NCI-H510A treated with DMSO at 0.1 percent for 48 hours (cell line): Measurements from ENCODE around the gene SQOR.

Source experiments
- DNase-seq: peaks from one replicate; lab custom pipeline; 2025; lab: John Stamatoyannopoulos, UW

Gene SQOR

GRCh38 chr15:45634432-45635190 is at the start of gene SQOR:
Gene SQOR (plus strand): TSS chr15:45635029. CDS start chr15:45658924, 23,895 bp downstream.
- peak; percentile 57 for DNase-seq

- no peak for DNase-seq
These were observed 49.6 kb upstream of the SQOR start for GRCh38 chr15:45585069-45585791.

DNA sequence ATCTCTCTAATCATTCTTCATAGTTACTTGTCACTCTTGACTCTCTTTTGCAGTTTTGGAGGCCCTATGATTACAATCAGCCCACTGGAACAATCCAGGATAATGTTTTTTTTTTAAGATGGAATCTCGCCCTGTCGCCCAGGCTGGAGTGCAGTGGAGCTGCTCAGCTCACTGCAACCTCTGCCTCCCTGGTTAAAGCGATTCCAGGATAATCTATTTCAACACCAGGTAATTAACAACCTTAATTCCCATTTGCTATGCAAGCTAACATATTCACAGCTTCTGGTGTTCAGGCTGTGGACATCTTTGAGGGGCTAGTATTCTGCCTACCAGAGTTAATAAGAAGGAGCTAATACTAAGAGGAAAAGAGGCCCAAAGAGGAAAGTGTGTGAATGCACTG is 48.7 kb upstream of the SQOR start:
- no peak for DNase-seq

- no peak for DNase-seq
These were observed 48.2 kb upstream of the SQOR start for GRCh38 chr15:45586601-45587094.

DNA sequence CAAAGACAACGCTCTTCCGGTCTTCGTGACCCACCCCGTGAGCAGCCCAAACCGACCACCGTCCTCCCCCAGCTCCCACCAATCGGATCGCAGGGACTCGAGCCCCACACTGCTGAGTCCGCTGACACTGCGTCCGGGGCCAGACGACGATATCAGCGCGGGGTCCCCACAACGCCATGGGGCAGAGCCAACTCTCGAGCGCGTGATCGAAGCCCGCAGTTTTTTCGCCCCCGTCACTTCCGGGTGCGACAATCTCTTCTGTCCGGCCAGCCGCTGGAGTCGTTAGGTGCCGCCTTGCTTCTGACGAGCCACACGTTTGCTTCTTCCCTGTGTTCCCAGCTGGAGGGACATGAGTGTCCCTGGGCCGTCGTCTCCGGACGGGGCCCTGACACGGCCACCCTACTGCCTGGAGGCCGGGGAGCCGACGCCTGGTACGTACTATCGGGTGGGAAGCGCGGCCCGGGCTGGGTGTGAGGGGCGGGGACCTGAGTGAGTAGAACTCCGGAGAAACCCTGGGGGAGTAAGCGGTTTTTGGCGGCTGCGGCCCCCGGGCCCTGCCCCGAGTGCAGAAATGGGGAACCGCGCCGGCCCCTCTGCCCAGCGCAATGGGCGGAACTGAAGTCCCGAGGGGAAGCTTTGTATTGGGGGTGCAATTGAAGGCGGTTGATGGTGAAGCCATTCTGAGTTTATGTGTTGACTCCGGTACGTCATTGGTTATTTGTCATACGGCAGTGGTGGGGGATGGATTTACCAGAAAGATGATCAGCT is 47.5 kb upstream of the SQOR start, which contains the start of gene BLOC1S6:
BLOC1S6 (plus strand) TSS at position 285 of the 768 bp plus-strand sequence; CDS start at position 350, 65 bp downstream.
- peak; percentile 70 for DNase-seq

GRCh38 chr15:45587863-45588170 is 47.0 kb upstream of the SQOR start:
- DNase-seq: no peak

DNA sequence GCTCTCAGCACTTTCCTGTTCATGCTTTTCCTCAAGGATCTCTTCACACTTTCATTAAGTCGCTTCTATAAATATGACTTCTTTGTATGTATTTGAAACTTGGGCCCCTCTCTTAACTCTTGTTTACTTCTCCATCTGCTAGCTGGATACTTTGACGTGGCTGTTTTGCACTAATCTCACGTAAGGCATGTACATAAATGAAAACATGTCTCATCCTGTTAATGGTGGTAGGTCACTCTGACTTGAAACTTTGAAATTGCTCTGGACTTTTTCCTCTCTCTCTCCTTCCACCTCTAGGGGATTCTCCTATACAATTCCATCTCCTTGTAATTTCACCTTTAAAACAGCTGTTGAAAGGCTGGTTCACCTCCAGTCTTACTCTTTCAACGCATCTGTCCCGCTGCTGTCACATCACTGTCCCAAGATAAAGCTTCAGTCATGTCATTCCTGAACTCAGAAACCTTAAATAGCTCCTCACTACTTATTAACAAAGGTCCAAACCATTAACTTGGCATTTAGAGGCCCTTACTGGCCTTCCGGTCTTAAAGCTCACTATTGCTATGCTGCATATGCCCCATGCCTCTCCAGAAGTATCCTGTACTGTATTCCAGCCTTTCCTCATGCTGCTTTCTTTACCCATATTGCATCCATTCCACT is 46.5 kb upstream of the SQOR start:
- no peak for DNase-seq

DNA sequence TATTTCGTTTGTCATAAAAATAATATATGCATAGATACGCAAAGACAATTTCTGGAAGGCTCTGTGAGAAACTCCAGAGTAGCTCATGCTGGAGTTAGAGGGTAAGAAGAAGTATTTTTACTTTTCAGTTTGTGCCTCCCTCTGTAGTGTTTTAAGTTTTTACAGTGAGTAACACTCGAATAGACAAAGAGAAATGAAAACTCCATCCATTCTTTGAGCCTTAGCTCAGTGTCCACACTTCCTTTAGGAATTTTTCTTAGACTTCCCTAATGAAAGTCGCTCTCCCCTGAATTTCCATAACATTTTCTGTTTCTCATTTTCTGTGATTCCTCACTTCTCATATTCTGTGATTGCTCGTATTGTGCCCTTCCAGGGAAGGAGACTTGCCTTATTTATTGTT is 45.6 kb upstream of the SQOR start:
- no peak for DNase-seq

DNA sequence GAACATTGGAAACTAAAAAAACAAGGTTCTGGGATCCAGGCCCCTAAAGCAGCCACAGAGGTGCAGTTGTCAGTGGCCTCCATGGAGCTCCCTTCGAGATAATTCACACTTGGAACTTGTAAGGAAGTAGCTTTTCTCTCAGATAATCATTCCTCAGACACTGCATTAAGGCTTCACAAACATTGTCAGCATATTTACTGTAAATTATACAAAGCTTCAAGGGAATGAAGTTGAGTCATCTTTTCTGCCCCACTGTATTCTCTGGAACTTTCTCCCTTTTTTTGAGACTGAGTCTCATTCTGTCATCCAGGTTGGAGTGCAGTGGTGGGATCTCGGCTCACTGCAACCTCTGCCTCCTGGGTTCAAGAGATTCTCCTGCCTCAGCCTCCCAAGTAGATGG is 40.5 kb upstream of the SQOR start:
- DNase-seq: no peak

DNA sequence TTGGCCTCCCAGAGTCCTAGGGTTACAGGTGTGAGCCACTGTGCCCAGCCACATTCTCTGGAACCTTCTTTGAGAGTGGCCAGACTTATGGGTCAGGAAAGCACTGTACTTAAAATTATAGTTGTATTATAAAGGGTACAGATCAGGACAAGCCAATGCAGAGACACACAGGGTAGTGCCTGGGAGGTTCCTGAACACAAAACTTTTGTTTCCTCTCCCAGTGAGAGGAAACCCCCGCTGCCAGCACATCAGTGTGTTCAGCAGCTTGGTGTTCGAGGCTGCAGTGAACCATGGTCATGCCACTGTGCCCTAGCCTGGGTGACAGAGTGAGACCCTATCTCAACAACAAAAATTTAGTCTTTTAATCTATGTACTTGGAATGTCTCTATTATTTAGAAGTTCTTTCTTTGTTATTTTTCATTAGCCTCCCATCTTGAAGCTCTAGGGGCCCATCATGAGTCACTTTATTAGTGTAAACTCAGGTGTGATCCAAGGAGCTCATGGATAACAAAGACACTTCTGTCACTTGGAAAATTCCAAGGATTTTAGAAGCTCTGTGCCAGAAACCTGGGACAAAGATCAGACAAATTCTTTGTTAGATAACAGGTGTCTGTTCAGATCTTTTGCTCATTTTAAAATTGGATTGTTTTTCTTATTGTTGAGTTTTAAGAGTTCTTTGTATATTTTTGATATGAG is 39.8 kb upstream of the SQOR start:
- no peak for DNase-seq

DNA sequence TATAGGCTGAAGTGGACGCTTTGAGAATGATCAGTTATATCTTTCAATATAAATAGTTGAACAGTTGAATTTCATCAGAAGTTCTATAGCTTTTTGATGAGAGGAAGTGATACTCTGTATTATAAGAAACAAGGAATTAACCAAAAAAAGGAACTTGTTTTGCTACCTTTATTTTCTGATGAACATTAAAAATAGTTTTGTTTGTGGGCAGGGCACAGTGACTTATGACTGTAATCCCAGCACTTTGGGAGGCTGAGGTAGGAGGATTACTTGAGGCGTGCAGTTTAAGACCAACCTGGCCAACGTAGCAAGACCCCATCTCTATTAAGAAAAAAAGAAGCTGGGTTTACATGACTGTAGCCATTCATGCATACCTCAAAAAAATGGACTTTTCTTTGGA is 30.9 kb upstream of the SQOR start:
- no peak for DNase-seq

- DNase-seq: no peak
These were observed 30.5 kb upstream of the SQOR start for GRCh38 chr15:45604326-45604725.

DNA sequence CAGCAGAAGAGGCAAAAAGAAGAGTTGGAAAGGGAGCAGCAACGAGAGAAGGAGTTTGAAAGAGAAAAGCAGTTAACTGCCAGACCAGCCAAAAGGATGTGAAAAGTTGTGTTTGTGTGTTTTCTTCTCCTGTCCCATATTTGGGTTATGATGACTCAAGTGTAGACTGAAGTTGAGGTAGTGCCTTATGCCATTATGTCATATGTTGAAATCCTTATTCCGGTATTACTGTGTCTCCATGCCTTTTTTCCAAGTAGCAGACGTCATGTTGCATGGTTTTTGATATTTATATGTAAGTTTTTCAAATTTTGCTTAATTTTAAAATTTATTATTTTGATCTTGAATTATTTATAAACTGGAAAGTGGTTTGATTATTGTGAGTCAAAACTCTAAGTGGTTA is 28.4 kb upstream of the SQOR start:
- no peak for DNase-seq

DNA sequence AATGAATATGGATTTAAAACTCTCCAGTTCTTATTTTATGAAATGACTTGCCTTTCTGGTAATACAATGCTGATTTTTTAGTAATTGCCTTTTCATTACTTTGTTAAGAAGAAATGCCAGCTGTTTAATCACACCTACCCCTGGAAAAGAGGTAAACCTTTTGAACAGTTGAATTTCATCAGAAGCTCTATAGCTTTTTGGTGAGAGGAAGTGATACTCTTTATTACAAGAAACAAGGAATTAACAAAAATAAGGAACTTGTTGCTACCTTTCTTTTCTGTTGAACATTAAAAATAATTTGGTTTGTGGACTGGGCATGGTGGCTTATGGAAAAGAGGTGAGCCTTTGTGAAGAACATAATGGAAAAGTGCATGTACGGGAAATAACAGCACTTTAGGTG is 28.0 kb upstream of the SQOR start:
- DNase-seq: no peak

GRCh38 chr15:45611305-45611704 is 23.5 kb upstream of the SQOR start:
- DNase-seq: no peak

GRCh38 chr15:45612790-45613415 is 21.9 kb upstream of the SQOR start:
- no peak for DNase-seq

DNA sequence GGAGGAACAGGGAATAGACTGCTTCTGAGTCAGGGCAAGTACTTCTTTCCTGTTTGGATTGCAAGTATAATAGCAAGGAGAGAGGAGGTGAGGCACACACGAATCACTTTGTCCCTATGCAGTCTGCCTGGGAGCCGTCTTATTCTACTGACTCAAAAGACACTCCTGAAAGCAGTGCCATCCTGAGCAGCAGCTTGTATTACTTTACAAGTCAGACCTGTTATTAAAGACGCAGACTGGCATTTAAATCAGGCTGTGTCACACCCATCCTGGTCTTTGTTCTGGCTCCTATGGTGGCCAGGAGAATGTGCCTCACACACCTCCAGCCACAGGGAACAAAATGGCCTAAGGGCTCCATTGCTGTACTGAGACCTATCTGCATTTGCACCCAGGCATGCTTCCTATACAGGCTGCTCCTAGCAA is 17.9 kb upstream of the SQOR start:
- DNase-seq: no peak

DNA sequence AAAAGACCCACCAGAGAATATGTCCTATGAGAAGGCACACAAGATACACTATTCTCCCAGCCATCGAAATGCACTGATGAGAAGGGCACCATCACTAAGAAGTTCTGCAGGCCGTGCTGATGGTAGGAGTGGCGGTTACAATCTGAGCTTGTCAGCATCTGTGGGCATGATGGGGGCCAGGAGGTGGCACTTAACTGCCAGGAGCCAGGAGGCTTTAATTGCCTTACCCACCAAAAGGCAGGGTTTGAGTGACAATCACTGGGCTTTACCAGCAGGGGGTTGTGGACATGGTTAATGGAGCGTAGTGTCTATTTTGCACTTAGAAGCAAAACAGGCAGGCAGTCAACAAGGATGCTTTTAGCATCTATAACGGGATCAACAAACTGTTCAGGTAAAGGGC is 16.0 kb upstream of the SQOR start:
- no peak for DNase-seq

GRCh38 chr15:45628136-45628535 is 6.7 kb upstream of the SQOR start:
- no peak for DNase-seq

DNA sequence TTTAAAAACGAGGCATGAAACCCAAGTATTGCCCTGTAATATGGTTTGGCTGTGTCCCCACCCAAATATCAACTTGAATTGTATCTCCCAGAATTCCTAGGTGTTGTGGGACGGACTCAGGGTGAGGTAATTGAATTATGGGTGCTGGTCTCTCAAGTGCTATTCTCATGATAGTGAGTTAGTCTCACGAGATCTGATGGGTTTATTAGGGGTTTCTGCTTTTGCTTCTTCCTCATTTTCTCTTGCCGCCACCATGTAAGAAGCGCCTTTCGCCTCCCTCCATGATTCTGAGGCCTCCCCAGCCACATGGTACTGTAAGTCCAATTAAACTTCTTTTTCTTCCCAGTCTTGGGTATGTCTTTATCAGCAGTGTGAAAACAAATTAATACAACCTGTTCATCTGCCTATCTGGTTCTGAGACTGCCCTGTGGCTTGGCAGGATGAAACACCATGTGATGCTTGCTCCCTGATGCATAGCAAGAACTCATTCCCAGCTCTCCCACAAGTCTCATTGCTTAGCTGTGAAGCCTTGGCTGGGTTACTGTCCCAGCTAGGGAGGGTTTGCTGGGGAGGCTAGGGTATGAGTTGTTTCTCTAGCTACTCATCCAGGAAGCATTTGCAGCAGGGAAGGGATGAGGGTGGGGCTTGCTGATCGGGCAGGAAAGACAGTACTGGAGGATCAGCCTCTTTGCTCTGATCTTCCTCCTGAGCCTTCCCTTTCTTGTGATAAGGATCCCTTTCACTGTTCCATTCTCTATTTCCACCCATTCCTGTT is 3.7 kb upstream of the SQOR start:
- DNase-seq: no peak
